Hematopoietic multipotent progenitor cell (in vitro differentiated cells): ENCODE results near the gene FNDC10. TPM values are rescaled to one million over a fixed set of nuclear protein-coding genes. Genes with fewer than 3 reads are reported as not detected.

Experiments
- DNase-seq, 3 donors: peaks; one replicate each; pipeline ENCODE4 v3.0.0-alpha.2; 2011 to 2015; ENCODE audit warnings: low read depth in 2 of 3, low spot score in 2 of 3
- total RNA-seq: library from RNA; depleted of rRNA; stranded (reverse); fragments of >200 nt; gene quantifications from one replicate; pipeline ENCODE4 v1.2.3, GENCODE V29; 2012

FNDC10 gene
- total RNA-seq, 1 donor = 3.5 TPM

DNA sequence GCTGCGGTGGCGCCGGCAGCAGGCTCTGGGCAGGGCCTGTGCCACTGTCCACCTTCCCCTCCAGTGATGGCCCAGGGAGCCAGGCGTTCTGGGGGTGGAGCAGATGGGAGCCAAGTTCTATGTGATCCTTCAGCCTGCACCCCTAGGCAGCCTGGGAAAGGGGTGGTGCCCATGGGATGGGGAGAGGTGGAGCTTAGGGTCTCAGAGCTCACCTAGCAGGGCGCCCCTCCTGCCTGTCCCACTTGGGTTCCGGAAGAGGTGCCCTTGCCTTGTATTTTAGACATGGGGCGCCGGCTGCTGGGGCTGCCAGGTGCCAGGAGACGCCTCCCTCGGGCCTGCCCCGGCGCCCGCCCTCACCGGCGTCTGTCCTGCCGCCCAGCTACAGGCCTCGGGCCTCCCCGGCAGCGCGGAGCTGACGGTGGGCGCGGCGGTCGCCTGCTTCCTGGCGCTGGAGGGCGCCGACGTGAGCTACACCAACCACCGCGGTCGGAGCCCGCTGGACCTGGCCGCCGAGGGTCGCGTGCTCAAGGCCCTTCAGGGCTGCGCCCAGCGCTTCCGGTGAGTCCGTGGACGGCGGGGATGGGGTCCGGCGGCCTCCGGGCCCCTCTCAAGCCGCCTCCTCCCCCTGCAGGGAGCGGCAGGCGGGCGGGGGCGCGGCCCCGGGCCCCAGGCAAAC, 29.0 kb upstream of the FNDC10 start:
- DNase-seq = no peak

DNA sequence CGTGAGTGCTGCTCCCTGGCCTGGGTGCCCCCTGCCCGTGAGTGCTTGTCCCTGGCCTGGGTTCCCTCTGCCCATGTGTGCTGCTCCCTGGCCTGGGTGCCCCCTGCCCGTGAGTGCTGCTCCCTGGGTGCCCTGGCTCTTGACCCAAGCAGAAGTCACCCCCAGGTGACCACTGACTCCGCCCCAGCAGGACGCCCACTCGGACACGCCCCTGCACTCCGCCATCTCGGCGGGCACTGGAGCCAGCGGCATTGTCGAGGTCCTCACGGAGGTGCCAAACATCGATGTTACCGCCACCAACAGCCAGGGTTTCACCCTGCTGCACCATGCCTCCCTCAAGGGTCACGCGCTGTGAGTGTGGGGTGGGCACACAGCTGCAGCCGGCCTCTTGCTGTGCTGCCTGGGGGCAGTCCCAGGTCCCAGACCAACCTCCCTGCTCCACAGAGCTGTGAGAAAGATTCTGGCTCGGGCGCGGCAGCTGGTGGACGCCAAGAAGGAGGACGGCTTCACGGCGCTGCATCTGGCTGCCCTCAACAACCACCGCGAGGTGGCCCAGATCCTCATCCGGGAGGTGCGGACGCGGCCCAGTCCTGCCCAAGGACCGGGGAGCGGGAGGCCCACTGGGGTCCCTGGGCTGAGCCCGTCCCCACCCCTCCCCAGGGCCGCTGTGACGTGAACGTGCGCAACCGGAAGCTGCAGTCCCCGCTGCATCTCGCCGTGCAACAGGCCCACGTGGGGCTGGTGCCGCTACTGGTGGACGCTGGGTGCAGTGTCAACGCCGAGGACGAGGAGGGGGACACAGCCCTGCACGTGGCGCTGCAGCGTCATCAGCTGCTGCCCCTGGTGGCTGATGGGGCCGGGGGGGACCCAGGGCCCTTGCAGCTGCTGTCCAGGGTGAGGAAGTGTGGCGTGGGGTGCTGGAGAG, 28.2 kb upstream of the FNDC10 start:
- no peak for DNase-seq

DNA sequence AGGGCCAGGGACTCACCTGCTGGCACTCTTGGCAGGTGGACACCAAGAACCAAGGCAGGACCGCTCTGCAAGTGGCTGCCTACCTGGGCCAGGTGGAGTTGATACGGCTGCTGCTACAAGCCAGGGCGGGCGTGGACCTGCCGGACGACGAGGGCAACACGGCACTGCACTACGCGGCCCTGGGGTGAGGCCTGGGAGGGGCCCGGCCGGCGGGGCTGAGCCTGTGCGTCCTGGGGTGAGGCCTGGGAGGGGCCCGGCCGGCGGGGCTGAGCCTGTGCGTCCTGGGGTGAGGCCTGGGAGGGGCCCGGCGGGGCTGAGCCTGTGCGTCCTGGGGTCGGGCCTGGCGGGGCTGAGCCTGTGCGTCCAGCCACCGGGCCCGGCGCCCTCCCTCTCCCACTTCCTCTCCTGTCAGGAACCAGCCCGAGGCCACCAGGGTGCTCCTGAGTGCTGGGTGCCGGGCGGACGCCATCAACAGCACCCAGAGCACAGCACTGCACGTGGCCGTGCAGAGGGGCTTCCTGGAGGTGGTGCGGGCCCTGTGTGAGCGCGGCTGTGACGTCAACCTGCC, 27.4 kb upstream of the FNDC10 start:
- DNase-seq = no peak

DNA sequence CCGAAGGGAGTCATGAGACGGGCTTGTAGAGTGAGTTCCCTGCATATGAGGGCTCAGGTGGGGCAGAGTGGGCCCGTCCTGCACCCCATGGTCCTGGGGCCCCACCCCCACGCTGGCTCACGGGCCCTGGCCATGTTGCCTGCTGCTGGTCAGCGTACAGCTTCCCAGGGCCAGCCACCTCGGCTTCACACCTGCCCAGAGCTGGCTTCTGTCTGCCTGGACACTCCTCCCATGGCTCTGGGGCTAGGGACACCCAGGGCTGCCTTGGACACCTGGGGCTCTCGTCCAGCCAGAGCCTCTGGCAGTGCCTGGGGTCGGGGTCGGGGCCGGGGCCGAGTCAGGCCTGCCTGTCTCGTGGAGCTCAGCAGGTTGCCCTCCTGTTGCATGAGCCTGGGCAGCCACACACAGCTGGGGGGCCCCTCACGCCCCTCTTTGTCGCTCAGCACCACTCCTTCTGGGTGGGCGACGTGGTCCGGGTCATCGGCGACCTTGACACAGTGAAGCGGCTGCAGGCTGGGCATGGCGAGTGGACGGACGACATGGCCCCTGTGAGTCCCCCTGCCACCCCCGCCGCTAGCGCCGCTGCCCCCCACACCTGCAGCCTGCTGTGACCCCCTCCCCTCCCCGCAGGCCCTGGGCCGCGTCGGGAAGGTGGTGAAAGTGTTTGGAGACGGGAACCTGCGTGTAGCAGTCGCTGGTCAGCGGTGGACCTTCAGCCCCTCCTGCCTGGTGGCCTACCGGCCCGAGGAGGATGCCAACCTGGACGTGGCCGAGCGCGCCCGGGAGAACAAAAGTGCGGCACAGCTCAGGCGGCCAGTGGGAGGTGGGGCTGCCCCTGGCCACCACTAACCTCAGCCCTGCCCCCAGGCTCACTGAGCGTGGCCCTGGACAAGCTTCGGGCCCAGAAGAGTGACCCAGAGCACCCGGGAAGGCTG, 26.5 kb upstream of the FNDC10 start:
- DNase-seq = no peak

DNA sequence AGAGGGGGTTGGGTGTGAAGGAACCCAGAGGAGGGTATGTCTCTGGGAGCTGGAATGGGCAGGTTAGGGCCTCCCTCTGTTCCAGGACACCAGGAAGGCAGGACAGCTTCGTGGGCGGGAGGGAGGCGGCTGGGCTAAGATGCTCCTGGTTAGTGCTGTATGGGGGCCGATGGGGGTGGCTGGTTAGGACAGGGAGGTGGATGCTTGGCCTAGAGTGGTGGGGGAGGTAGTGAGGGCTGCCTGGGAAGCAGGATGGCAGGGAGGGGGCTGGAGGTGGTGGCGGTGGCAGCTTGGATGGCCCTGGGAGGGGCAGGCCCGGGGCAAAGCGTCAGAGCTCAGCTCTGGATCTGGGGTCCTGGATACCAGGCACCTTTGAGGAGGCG, 25.9 kb upstream of the FNDC10 start:
- no peak for DNase-seq

DNA sequence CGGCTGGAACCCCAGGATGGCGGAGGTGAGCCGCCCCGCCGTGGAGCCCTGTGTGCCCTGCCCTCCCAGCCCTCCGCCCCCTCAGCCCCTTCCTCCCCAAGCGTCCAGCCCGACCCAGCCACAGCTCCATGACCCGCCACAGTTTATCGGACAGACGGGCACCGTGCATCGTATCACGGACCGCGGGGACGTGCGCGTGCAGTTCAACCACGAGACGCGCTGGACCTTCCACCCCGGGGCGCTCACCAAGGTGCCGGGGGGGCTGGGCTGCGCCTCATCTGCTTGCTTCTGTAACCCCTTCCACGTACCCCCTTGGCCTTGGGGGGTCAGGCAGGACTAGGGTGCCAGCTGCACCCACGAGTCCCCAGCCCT, 25.5 kb upstream of the FNDC10 start:
- DNase-seq = no peak

DNA sequence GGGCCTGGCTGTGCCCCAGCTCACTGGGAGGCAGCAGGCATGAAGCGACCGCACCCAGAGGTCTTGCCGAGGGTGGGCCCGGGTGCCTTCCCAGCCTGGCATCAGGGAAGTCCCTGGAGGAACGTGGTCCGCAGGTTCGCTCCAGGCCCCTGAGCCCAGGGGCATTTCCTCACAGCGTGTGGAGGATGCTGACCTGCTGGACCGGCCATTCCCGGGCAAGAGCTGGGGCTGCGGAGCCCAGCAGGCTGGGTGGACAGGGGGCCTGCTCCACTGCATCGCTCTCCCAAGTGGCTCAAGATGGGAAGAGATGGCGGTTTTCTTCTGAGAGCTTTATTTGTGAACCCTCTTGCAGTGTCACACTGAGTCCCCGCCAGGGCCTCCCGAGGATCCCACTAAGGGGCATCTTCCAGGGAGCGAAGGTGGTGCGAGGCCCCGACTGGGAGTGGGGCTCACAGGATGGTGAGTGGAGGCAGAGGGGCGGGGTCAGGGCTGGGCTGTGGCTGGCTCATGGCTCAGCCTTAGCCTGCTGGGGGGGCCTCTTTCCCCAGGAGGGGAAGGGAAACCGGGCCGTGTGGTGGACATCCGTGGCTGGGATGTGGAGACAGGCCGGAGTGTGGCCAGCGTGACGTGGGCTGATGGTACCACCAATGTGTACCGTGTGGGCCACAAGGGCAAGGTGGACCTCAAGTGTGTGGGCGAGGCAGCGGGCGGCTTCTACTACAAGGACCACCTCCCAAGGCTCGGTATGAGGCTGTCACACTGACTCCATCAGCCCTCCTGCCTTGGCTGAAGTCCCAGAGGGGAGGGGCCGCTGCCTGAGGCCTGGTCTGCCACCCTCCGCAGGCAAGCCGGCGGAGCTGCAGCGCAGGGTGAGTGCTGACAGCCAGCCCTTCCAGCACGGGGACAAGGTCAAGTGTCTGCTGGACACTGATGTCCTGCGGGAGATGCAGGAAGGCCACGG, 24.8 kb upstream of the FNDC10 start:
- DNase-seq = no peak

DNA sequence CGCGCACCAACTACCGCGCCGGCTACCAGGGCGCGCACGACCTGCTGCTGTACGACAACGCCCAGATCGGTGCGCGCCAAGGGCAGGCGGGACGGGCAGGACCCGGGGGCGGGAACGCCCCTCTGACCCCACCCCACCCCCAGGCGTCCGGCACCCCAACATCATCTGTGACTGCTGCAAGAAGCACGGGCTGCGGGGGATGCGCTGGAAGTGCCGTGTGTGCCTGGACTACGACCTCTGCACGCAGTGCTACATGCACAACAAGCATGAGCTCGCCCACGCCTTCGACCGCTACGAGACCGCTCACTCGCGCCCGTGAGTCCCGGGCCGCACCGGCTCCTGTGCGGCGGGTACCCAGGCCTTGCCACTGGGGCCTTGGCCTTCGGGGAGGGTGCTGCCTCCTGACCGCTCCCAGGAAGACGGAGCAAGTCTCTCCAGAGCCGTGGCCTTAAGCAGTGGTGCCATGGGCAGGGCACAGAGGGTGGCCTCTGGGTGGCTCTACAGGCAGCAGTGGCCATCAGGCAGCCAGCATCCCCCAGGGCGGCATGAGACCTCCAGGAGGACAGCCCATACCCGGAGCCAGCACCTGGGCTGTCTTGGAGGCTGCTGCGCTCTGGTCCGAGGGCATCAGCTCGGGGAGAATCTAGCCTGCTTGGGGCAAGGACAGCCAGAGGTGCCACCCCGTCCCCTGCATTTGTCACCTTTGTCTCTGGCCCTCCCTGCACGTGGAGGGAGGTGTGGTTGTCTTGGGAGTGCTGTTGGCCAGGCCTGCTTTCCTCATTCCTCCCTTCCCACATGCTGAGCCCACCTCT, 23.9 kb upstream of the FNDC10 start:
- no peak for DNase-seq

DNA sequence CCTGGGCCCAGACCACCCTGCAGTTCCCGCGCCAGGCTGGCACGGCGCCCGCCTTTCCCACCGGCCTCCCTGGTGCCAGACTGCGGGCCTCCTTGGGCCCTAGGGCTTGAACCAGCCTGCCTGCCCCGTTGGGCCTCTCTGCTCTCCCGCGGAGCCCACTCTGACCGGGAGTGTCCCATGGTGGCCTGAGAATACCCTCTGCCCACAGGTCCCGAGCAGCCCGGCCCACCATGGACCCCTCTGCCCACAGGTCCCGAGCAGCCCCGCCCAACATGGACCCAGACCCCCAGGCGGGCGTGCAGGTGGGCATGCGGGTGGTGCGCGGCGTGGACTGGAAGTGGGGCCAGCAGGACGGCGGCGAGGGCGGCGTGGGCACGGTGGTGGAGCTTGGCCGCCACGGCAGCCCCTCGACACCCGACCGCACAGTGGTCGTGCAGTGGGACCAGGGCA, 23.3 kb upstream of the FNDC10 start:
- DNase-seq = no peak

DNA sequence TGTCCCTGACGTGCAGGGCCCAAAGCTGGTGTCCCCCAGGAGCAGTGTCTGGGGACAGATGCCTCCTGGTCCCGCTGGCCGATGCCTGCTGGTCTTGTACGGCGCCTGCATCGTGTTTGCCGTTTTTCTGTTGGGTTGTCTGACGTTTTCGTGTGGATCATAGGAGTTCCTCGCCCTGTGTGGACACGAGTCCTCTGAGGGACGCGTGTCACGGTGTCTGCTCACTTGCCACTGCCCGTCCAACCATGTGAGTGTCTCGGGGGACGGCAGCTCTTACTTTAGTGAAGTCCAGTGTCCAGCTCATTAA, 22.8 kb upstream of the FNDC10 start:
- DNase-seq = no peak

DNA sequence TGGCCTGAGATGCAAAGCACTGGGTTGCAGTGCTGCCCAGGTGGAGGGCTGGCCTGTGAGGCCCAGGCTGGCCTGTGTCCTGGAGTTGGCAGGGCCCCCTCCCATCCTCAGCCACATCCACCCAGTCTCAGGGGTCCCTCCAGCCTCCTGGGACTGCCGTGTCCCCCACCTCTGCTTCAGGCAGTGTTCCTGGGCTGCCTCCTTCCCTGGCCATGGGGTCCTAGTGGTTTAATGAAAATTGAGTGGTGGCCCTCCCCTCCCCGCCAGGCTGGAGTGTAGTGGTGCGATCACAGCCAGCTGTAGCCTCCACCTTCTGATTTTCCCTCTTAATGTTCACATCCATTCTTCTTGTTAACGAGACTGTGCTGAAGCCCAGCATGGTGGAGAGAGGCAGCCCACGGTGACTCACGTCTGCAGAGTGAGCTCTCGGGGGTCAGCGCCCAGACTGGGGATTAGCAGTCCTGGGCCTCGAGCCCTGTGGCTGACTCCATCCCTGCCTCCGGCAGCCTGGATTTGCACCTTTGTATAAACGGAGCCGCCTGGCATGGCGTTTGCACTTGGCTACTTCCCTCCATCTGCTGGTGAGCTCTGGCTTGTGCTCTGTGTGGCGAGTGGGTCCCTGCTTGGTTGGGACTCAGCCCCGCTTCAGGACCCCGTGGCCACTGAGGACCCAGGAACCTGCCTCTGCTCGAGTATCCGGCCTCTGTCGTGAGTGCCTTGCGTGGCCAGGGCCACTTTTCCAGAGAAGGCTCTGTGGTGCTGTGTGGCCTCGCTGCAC, 22.3 kb upstream of the FNDC10 start:
- DNase-seq = no peak

DNA sequence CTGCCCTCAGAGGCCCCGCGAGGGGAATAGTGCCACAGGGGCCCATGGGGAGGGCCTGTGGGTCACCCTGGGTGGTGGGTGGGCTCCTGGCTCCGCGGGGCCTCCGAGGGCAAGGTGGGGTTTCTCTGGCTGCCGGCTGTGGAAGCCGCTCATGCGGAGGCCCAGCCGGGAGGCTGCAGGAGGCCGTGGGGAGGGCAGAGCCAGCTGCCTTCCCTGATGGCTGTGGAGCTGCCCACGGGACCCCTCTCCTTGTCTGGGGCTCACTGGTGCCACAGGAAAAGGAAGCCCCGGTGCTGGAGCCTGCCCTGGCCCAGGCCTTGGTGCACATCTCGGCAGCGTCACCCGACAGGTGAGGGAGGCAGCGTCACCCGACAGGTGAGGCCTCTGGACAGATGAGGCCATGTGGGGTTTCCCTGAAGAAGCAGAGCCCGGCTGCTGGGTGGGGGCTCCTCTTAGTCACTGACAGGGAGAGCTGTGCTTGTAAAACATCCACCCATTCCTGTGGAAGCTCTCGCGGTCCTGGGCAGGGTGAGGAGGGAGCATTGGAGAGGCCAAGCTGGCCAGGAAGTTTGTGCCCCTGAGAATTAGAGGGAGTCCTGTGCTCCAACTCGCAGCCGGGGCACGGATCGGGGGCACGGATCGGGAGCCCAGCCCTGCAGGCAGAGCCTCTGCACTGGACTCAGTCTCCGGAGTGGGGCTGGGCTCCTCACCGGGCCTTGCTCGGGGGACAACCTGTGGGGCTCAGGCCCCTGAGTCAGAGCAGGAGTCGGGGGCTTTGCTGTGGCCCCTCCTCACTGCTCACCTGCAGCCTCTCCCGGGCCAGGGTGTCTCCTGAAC, 21.5 kb upstream of the FNDC10 start:
- no peak for DNase-seq

DNA sequence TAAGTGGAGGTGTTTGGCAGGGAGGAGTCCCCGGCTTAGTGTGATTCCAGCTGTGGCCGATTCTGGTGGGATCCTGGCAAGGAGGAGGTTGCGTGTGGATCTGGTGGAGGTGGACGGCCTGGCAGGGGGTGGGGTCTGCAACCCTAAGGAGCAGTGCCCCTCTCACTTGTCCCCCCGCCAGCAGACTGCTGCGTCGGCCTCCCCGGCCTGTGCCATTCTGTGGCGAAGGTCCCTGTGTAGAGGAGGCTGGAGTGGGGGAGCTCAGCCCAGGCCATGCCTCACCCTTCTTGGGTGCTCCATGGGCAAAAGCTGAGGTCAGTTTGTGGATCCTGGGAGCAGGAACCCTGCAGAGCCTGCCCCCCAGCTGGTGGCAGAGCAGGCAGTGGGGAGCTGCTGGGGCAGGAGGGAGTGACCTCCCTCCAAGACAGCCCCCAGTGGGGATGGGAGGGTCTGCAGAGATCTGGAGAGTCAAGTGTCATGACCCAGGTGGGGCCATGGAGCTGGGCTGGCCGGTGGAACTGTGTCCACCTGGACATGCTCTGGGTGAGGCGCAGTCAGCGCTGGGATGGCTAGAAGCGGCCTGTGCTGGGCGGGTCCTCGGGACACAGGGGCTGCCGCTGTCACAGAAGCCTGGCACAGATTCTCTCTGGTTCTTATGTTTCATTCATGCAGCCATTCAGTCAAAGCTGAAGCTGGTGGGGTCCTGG, 20.7 kb upstream of the FNDC10 start:
- no peak for DNase-seq

DNA sequence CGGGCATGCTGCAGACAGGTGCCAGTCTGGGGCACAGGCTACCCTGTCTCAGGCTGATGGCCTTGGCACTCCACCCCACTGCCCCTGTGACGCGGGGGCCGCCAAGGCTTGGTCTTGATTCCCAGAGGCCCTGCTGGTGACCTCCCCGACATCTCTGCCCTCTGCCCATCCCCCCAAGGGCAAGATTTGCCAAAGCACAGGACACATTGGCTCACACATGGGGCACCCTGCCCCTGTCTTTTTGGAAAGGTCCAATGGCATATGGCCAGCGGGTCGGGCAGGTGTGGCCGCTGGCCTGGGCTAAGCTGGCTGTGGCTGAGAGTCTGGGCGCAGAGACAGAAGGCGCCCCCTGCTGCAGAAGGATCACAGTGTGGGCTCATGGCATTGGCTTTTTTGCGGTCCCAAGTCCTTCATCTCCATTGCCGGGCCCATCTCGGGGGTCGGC, 20.0 kb upstream of the FNDC10 start:
- DNase-seq = no peak

DNA sequence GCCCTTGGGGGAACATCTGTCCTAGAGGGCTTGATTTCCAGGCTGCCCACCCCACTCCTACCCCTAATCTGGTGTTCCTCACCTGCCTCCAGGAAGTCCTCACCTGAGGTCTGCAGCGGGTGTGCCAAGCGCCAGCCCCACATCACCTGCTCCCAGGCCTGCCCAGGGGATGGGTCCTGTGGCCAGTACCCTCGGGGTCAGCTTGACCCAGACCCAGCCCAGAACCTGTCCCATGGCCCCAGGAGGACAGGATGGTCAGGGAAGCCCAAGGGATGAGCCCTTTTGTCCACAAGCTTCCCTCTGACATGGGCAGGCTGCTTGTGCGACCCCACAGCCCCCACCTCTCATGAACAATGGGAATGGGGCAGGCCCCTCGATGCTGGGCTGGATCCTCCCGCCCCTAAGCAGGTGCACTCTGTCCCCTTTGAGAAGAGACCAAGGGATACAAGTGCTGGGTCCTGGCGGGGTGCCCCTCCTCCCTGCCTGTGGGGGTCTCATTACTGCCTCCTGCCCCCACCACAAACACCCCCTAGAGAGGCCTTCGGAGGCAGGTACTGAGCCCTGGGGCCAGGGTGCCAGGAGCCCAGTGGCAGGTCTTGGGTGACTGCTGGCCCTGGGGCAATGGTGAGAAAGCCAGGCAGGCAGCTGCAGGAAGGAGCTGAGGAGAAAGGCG, 18.6 kb upstream of the FNDC10 start:
- DNase-seq = no peak

DNA sequence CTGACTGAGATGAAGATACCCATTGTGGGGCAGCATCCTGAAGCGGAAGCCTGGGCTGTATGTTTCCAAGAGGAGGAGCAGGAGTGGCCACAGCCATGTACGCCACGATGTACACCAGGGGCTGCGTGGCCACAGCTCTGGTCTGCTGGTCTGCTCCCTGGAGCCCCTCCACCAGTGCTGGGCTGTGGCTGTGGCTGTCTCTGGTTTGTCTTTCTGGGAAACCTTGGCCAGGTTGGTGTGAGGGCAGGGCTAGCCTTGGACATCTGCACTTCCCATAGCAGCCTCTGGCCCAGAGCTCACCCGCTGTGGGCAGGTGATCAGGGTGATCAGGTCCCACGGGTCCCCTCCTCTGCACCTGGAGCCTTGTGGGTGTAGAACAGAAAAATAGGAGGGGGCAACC, 18.0 kb upstream of the FNDC10 start:
- DNase-seq = no peak
